ENCODE data around the gene ISCU.

GRCh38 chr12:108559007-108559655, 3.3 kb upstream of the ISCU start:
- TF ChIP-seq EZH2phosphoT487 (IDR thresholded peaks at IDR 0.05) = no peak
- no peak for TF ChIP-seq CTCF (IDR thresholded peaks at IDR 0.05)
- no peak for TF ChIP-seq EZH2 (IDR thresholded peaks at IDR 0.05)

Measured in neural progenitor cell (in vitro differentiated cells).